ENCODE results near the gene KCNQ5.

KCNQ5 gene

DNA sequence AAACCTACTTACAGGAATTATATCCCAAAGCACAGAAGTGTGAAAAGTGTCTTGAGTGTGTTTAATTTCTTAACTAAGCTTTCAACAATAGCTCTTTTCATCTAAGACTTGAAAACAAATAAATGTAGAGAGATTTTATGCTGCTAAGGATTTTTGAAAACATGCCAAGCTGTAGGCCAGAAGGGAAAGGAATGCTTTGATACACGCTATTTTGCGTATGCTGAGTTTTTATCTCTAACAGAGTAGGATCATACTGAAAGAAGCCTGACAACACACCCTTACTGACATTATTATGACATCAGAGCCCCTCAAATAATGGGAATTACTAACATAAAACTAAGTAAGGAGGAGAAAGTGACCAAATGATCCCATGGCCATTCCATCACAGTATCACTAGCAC, 338.0 kb downstream of the KCNQ5 start:
- H3K4me3 ChIP-seq (ENCODE audit: low read depth, low read length), result no peak overlapping the region
- in situ Hi-C loops (cut with HindIII; ENCODE audit: low sequenced_read_pairs), result loop anchor here (25.0 kb wide), 1 partner anchor 348 kb away; the partner anchor contains the start of gene KCNQ5
- DNase-seq (ENCODE audit: low read depth), result no peak
- TF ChIP-seq CTCF (IDR thresholded peaks at IDR 0.05; ENCODE audit: low read depth, low read length, missing control alignments), result no peak

DNA sequence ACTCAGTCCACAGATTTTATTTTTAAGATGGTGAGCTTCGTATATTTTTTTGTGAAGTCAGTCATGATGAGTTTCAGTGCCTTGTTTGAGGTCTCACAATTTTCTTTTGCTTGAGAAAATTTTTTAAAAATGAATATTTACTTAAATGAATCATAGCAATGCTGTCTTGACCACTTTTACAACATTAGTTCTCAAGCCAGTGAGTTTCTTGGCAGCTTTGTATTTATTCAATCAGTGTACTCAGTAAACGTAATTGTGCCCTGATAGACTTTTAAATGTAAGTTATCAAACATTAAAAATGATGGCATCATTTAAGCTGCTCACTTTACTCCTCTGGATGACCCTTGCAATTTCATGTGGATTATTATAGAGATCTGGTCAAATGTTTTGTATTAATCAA, 342.1 kb downstream of the KCNQ5 start:
- in situ Hi-C loops (cut with HindIII; ENCODE audit: low sequenced_read_pairs), result loop anchor here (25.0 kb wide), 1 partner anchor 352 kb away; the partner anchor contains the start of gene KCNQ5
- no peak overlapping the region for H3K4me3 ChIP-seq (ENCODE audit: low read depth, low read length)
- no peak for TF ChIP-seq CTCF (IDR thresholded peaks at IDR 0.05; ENCODE audit: low read depth, low read length, missing control alignments)
- DNase-seq (ENCODE audit: low read depth), result peak; percentile 54

DNA sequence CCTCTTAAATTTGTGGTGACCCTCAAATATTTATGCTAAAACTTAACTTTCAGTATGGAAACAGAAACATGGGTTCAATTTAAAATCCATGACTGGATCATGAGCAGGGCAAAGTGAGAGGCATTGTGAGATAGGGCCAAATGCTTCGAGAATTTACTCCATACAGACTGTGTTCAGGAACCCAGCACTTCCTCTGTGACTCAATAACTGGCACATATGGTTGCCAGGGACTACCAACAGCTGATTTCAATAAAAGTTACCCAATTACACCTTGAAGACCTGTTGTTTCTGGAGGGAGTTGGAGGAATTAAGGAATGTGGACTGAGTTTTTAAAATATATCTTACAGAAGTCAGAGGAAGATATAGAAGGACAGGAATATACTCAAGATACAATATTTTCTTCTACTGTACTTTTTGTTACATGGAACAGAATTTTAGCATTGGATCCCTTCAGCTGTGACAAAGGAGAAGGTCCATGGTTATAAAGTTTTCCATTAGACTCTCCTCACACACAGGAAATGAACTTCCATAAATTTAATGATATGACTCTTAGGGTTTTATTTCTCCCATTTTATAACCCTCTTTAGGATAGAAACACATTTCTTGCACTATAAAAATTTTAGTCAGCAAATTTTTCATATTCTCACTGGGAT, 344.9 kb downstream of the KCNQ5 start:
- TF ChIP-seq CTCF (IDR thresholded peaks at IDR 0.05; ENCODE audit: low read depth, low read length, missing control alignments), result no peak
- DNase-seq (ENCODE audit: low read depth), result no peak
- no peak overlapping the region for H3K4me3 ChIP-seq (ENCODE audit: low read depth, low read length)
- in situ Hi-C loops (cut with HindIII; ENCODE audit: low sequenced_read_pairs), result loop anchor here (25.0 kb wide), 1 partner anchor 354 kb away; the partner anchor contains the start of gene KCNQ5

GRCh38 chr6:72967329-72967728, 345.5 kb downstream of the KCNQ5 start:
- in situ Hi-C loops (cut with HindIII; ENCODE audit: low sequenced_read_pairs), result loop anchor here (25.0 kb wide), 1 partner anchor 355 kb away; the partner anchor contains the start of gene KCNQ5
- no peak for TF ChIP-seq CTCF (IDR thresholded peaks at IDR 0.05; ENCODE audit: low read depth, low read length, missing control alignments)
- no peak overlapping the region for H3K4me3 ChIP-seq (ENCODE audit: low read depth, low read length)
- DNase-seq (ENCODE audit: low read depth), result no peak

DNA sequence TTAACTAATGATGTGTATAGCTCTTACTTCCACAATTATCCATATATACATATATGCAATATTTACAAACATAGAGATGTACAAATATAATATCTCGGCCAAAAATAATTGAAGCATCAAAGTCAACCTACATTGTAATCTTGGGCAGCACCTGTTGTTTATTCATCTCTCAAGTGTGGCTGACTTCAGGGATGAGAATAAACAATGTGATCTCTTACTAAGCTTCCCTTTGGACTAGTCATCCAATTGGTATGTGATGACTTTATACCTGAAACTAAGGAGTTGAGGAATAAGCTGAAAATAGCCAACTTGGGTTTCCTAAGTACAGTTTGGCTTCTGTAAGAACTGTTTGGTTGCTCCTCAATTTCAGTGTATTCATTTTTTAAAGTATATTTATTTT, 346.8 kb downstream of the KCNQ5 start:
- H3K4me3 ChIP-seq (ENCODE audit: low read depth, low read length), result no peak overlapping the region
- in situ Hi-C loops (cut with HindIII; ENCODE audit: low sequenced_read_pairs), result loop anchor here (25.0 kb wide), 1 partner anchor 356 kb away; the partner anchor contains the start of gene KCNQ5
- TF ChIP-seq CTCF (IDR thresholded peaks at IDR 0.05; ENCODE audit: low read depth, low read length, missing control alignments), result no peak
- no peak for DNase-seq (ENCODE audit: low read depth)

DNA sequence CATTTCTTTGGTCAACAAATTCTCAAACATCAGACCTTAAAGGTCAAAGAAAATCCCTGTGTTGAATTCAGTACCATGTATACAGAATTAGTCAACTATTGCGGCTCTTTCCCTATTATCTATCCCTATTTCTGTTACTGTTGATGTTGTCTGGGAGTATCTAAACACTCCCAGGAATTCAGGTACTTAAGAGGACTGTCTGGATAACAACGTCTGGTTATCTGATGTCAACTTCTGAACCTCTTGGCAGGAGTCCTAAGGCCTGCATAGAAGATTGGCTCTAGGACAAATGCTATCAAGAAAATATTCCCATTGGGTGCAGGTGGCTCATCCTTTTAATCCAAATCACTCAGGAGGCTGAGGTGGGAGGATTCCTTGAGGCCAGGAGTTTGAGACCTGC, 347.8 kb downstream of the KCNQ5 start:
- TF ChIP-seq CTCF (IDR thresholded peaks at IDR 0.05; ENCODE audit: low read depth, low read length, missing control alignments), result no peak
- no peak overlapping the region for H3K4me3 ChIP-seq (ENCODE audit: low read depth, low read length)
- no peak for DNase-seq (ENCODE audit: low read depth)
- in situ Hi-C loops (cut with HindIII; ENCODE audit: low sequenced_read_pairs), result loop anchor here (25.0 kb wide), 1 partner anchor 357 kb away; the partner anchor contains the start of gene KCNQ5

Measured in astrocyte of the cerebellum (primary cell).